Measurements from ENCODE around the gene INTS11. TPM values are rescaled to one million over a fixed set of nuclear protein-coding genes. Genes with fewer than 3 reads are reported as not detected.
A peak's percentile ranks its signal among the peaks of the same experiment; 100 is the strongest.

Gene INTS11
- total and polyA plus RNA-seq, 4 donors, result 39.8 to 206 (median 114) TPM

- 30% methylated on average over 8 of the region's 26 CpGs for WGBS (ENCODE audit: insufficient coverage)
- Histone ChIP-seq H3K36me3 (ENCODE audit: control insufficient read depth, insufficient read depth, low read length) (peaks cover 92% of the 10 kb centered on the region), H3K27ac (ENCODE audit: low read depth, low read length) (no peak overlapping the region), H3K27me3 (ENCODE audit: control insufficient read depth, insufficient read depth, low read length) (no peaks in the 10 kb centered on the region), H3K4me3 (ENCODE audit: low read depth, low read length) (no peak overlapping the region), H3K4me1 (ENCODE audit: control insufficient read depth, insufficient read depth, low read length) (no peaks in the 10 kb centered on the region), H3K9me3 (ENCODE audit: control insufficient read depth, insufficient read depth, low read length) (no peaks in the 10 kb centered on the region)
- no peak for DNase-seq (ENCODE audit: low read depth in 4 of 6, low spot score in 6 of 6)
These were observed 9.0 kb downstream of the INTS11 start for GRCh38 chr1:1315435-1315954.

GRCh38 chr1:1314678-1315335 is 9.7 kb downstream of the INTS11 start:
- peaks cover 6% of the 10 kb centered on the region for H3K4me1 ChIP-seq (ENCODE audit: control insufficient read depth, insufficient read depth, low read length)
- DNase-seq (ENCODE audit: low read depth in 4 of 6, low spot score in 6 of 6), result no peak

GRCh38 chr1:1314237-1314586 is 10.2 kb downstream of the INTS11 start:
- H3K27me3 ChIP-seq (ENCODE audit: control insufficient read depth, insufficient read depth, low read length), result no peaks in the 10 kb centered on the region
- H3K36me3 ChIP-seq (ENCODE audit: control insufficient read depth, insufficient read depth, low read length), result peaks cover 92% of the 10 kb centered on the region
- no peak overlapping the region for H3K27ac ChIP-seq (ENCODE audit: low read depth, low read length)
- WGBS (ENCODE audit: insufficient coverage), result 90% methylated on average over 14 of the region's 15 CpGs
- no peak overlapping the region for H3K4me3 ChIP-seq (ENCODE audit: low read depth, low read length)
- no peaks in the 10 kb centered on the region for H3K9me3 ChIP-seq (ENCODE audit: control insufficient read depth, insufficient read depth, low read length)
- peaks cover 12% of the 10 kb centered on the region for H3K4me1 ChIP-seq (ENCODE audit: control insufficient read depth, insufficient read depth, low read length)
- DNase-seq (ENCODE audit: low read depth in 4 of 6, low spot score in 6 of 6), result no peak

More at GRCh38 chr1:1314678-1315335, 9.7 kb downstream of the INTS11 start:
- H3K9me3 ChIP-seq (ENCODE audit: control insufficient read depth, insufficient read depth, low read length), result no peaks in the 10 kb centered on the region
- no peak overlapping the region for H3K27ac ChIP-seq (ENCODE audit: low read depth, low read length)
- no peak overlapping the region for H3K4me3 ChIP-seq (ENCODE audit: low read depth, low read length)
- H3K27me3 ChIP-seq (ENCODE audit: control insufficient read depth, insufficient read depth, low read length), result no peaks in the 10 kb centered on the region
- H3K36me3 ChIP-seq (ENCODE audit: control insufficient read depth, insufficient read depth, low read length), result peaks cover 92% of the 10 kb centered on the region
- WGBS (ENCODE audit: insufficient coverage), result 90% methylated on average over 23 of the region's 23 CpGs

GRCh38 chr1:1313500-1314236 is 10.8 kb downstream of the INTS11 start:
- WGBS (ENCODE audit: insufficient coverage), result 94% methylated on average over 37 of the region's 37 CpGs
- no peak overlapping the region for H3K4me3 ChIP-seq (ENCODE audit: low read depth, low read length)
- no peak overlapping the region for H3K27ac ChIP-seq (ENCODE audit: low read depth, low read length)
- H3K9me3 ChIP-seq (ENCODE audit: control insufficient read depth, insufficient read depth, low read length), result no peaks in the 10 kb centered on the region
- DNase-seq (ENCODE audit: low read depth in 4 of 6, low spot score in 6 of 6), result no peak
- no peaks in the 10 kb centered on the region for H3K27me3 ChIP-seq (ENCODE audit: control insufficient read depth, insufficient read depth, low read length)
- peaks cover 89% of the 10 kb centered on the region for H3K36me3 ChIP-seq (ENCODE audit: control insufficient read depth, insufficient read depth, low read length)
- peaks cover 14% of the 10 kb centered on the region for H3K4me1 ChIP-seq (ENCODE audit: control insufficient read depth, insufficient read depth, low read length)

- H3K9me3 ChIP-seq (ENCODE audit: control insufficient read depth, insufficient read depth, low read length), result no peaks in the 10 kb centered on the region
- H3K4me3 ChIP-seq (ENCODE audit: low read depth, low read length), result no peak overlapping the region
- WGBS (ENCODE audit: insufficient coverage), result 93% methylated on average over 49 of the region's 49 CpGs
- no peak for DNase-seq (ENCODE audit: low read depth in 4 of 6, low spot score in 6 of 6)
- H3K36me3 ChIP-seq (ENCODE audit: control insufficient read depth, insufficient read depth, low read length), result peaks cover 79% of the 10 kb centered on the region
- H3K27ac ChIP-seq (ENCODE audit: low read depth, low read length), result no peak overlapping the region
- no peaks in the 10 kb centered on the region for H3K27me3 ChIP-seq (ENCODE audit: control insufficient read depth, insufficient read depth, low read length)
- H3K4me1 ChIP-seq (ENCODE audit: control insufficient read depth, insufficient read depth, low read length), result peaks cover 14% of the 10 kb centered on the region
These were observed 11.8 kb downstream of the INTS11 start for GRCh38 chr1:1312450-1313314.

GRCh38 chr1:1311107-1312104 is 13.1 kb downstream of the INTS11 start:
- no peak for DNase-seq (ENCODE audit: low read depth in 4 of 6, low spot score in 6 of 6)
- Histone ChIP-seq H3K4me3 (ENCODE audit: low read depth, low read length) (no peak overlapping the region), H3K36me3 (ENCODE audit: control insufficient read depth, insufficient read depth, low read length) (peaks cover 68% of the 10 kb centered on the region), H3K4me1 (ENCODE audit: control insufficient read depth, insufficient read depth, low read length) (peaks cover 24% of the 10 kb centered on the region), H3K9me3 (ENCODE audit: control insufficient read depth, insufficient read depth, low read length) (no peaks in the 10 kb centered on the region), H3K27ac (ENCODE audit: low read depth, low read length) (no peak overlapping the region), H3K27me3 (ENCODE audit: control insufficient read depth, insufficient read depth, low read length) (no peaks in the 10 kb centered on the region)
- WGBS (ENCODE audit: insufficient coverage), result 92% methylated on average over 22 of the region's 22 CpGs

GRCh38 chr1:1310476-1311053 is 13.9 kb downstream of the INTS11 start:
- Histone ChIP-seq H3K4me1 (ENCODE audit: control insufficient read depth, insufficient read depth, low read length) (peaks cover 32% of the 10 kb centered on the region), H3K27me3 (ENCODE audit: control insufficient read depth, insufficient read depth, low read length) (no peaks in the 10 kb centered on the region), H3K4me3 (ENCODE audit: low read depth, low read length) (no peak overlapping the region), H3K27ac (ENCODE audit: low read depth, low read length) (no peak overlapping the region), H3K36me3 (ENCODE audit: control insufficient read depth, insufficient read depth, low read length) (peaks cover 70% of the 10 kb centered on the region), H3K9me3 (ENCODE audit: control insufficient read depth, insufficient read depth, low read length) (no peaks in the 10 kb centered on the region)
- DNase-seq (ENCODE audit: low read depth in 4 of 6, low spot score in 6 of 6), result no peak
- 93% methylated on average over 21 of the region's 21 CpGs for WGBS (ENCODE audit: insufficient coverage)

GRCh38 chr1:1310109-1310385 is 14.4 kb downstream of the INTS11 start:
- H3K4me1 ChIP-seq (ENCODE audit: control insufficient read depth, insufficient read depth, low read length), result peaks cover 37% of the 10 kb centered on the region
- DNase-seq (ENCODE audit: low read depth in 4 of 6, low spot score in 6 of 6), result no peak
- H3K9me3 ChIP-seq (ENCODE audit: control insufficient read depth, insufficient read depth, low read length), result no peaks in the 10 kb centered on the region
- peak overlapping the region; percentile 40 for H3K4me3 ChIP-seq (ENCODE audit: low read depth, low read length)
- no peak overlapping the region for H3K27ac ChIP-seq (ENCODE audit: low read depth, low read length)
- WGBS (ENCODE audit: insufficient coverage), result 69% methylated on average over 3 of the region's 3 CpGs
- H3K36me3 ChIP-seq (ENCODE audit: control insufficient read depth, insufficient read depth, low read length), result peaks cover 71% of the 10 kb centered on the region
- no peaks in the 10 kb centered on the region for H3K27me3 ChIP-seq (ENCODE audit: control insufficient read depth, insufficient read depth, low read length)

Measured in spinal cord (tissue), 10 donors.